Endothelial cell (in vitro differentiated cells): ENCODE measurements around the gene ADAM12. TPM values are rescaled to one million over a fixed set of nuclear protein-coding genes. Genes with fewer than 3 reads are reported as not detected.

ENCODE experiments used
- DNase-seq: peaks from one replicate; pipeline ENCODE4 v3.0.0; 2021; ENCODE audit warnings: low spot score
- H3K27ac Mint-ChIP-seq: one replicate; pipeline ENCODE4 v1.8.0; 2021; ENCODE audit warnings: mixed read lengths, inconsistent platforms; ENCODE audit not compliant: unreplicated experiment
- H3K27me3 Mint-ChIP-seq: one replicate; pipeline ENCODE4 v1.8.0; 2021; ENCODE audit warnings: mild to moderate bottlenecking, moderate library complexity, mixed read lengths, inconsistent platforms; ENCODE audit not compliant: unreplicated experiment
- H3K36me3 Mint-ChIP-seq: one replicate; pipeline ENCODE4 v1.8.0; 2021; ENCODE audit warnings: mild to moderate bottlenecking, low read depth, mixed read lengths, inconsistent platforms; ENCODE audit not compliant: unreplicated experiment
- H3K4me1 Mint-ChIP-seq: one replicate; pipeline ENCODE4 v1.8.0; 2021; ENCODE audit warnings: mild to moderate bottlenecking, mixed read lengths, inconsistent platforms; ENCODE audit not compliant: unreplicated experiment
- H3K4me3 Mint-ChIP-seq: one replicate; pipeline ENCODE4 v1.8.0; 2021; ENCODE audit warnings: mild to moderate bottlenecking, mixed read lengths, inconsistent platforms; ENCODE audit not compliant: unreplicated experiment
- H3K9me3 Mint-ChIP-seq: one replicate; pipeline ENCODE4 v1.8.0; 2021; ENCODE audit warnings: mixed read lengths, inconsistent platforms; ENCODE audit not compliant: unreplicated experiment
- total RNA-seq: library from RNA; stranded (reverse); fragmentation: NEBNext Ultra II Directional; extraction: Animal tissue kit (Norgen Biotek cat#: 25700); gene quantifications from one replicate; pipeline ENCODE4 v1.2.1, GENCODE V29; 2021; ENCODE audit not compliant: unreplicated experiment
- TF ChIP-seq, protein P1 (sequence below): fragments of 200-600 bp; sonication (generic); IDR thresholded peaks from one replicate; pipeline ENCODE4 v1.5.0; 2021; ENCODE audit warnings: antibody characterized with exemption; ENCODE audit not compliant: unreplicated experiment

ADAM12 gene
- total RNA-seq, 1 donor from 2014 or later = 9.0 TPM

GRCh38 chr10:126117196-126117595 lies 271.1 kb downstream of the ADAM12 start:
- no peaks in the 10 kb centered on the region for H3K9me3 Mint-ChIP-seq
- H3K4me1 Mint-ChIP-seq = peaks cover 12% of the 10 kb centered on the region
- TF ChIP-seq, protein P1, sequence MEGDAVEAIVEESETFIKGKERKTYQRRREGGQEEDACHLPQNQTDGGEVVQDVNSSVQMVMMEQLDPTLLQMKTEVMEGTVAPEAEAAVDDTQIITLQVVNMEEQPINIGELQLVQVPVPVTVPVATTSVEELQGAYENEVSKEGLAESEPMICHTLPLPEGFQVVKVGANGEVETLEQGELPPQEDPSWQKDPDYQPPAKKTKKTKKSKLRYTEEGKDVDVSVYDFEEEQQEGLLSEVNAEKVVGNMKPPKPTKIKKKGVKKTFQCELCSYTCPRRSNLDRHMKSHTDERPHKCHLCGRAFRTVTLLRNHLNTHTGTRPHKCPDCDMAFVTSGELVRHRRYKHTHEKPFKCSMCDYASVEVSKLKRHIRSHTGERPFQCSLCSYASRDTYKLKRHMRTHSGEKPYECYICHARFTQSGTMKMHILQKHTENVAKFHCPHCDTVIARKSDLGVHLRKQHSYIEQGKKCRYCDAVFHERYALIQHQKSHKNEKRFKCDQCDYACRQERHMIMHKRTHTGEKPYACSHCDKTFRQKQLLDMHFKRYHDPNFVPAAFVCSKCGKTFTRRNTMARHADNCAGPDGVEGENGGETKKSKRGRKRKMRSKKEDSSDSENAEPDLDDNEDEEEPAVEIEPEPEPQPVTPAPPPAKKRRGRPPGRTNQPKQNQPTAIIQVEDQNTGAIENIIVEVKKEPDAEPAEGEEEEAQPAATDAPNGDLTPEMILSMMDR = no peak
- no peaks in the 10 kb centered on the region for H3K27me3 Mint-ChIP-seq
- no peak for DNase-seq
- no peaks in the 10 kb centered on the region for H3K36me3 Mint-ChIP-seq
- no peak overlapping the region for H3K4me3 Mint-ChIP-seq
- no peak overlapping the region for H3K27ac Mint-ChIP-seq

DNA sequence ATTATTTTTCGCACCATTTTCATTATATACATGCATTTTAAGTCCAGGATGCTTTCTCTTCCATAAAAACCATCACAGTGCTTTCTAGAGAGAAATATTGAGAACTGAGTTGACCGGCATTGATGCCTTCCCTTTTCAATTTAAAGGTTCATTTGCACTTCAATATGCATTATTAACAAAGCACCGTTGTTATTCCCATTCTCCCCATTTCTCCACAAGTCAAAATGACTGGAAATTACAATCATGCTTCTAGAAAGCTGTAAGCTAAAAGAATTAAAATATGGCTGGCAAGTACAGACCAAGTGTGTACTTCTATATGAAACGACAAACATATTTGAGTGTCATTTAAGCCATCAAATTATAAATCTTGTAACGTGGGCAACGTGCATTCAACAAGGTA lies 272.4 kb downstream of the ADAM12 start:
- Mint-ChIP-seq H3K27me3 (no peaks in the 10 kb centered on the region), H3K9me3 (no peaks in the 10 kb centered on the region), H3K4me1 (peaks cover 12% of the 10 kb centered on the region), H3K4me3 (no peak overlapping the region), H3K27ac (no peak overlapping the region), H3K36me3 (peaks cover 3% of the 10 kb centered on the region)
- DNase-seq = no peak
- TF ChIP-seq, protein P1 = no peak

- H3K27ac Mint-ChIP-seq = no peak overlapping the region
- H3K36me3 Mint-ChIP-seq = peaks cover 3% of the 10 kb centered on the region
- H3K4me3 Mint-ChIP-seq = no peak overlapping the region
- H3K9me3 Mint-ChIP-seq = no peaks in the 10 kb centered on the region
- peaks cover 1% of the 10 kb centered on the region for H3K27me3 Mint-ChIP-seq
- peaks cover 14% of the 10 kb centered on the region for H3K4me1 Mint-ChIP-seq
- TF ChIP-seq, protein P1 = no peak
- no peak for DNase-seq
These were observed 273.3 kb downstream of the ADAM12 start for GRCh38 chr10:126114884-126115555.

DNA sequence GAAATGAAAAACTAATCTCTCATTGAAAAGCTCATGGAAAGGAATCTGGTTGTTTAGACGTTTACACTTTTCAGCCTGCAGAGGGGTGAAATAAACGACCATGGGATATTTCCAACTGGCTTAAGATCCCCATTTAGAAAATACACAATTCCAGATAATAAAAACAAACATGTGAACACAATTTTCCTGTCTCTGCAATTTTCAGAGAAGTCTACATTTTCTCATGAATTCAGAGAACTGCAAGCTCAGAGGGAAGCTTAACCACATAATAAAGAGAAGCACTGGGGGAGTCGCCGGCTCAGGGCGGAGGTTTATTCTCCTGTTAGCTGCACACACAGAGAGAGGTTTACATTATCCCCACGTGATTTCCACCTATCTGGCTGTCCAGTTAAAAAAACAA lies 276.8 kb downstream of the ADAM12 start:
- Mint-ChIP-seq H3K36me3 (peaks cover 6% of the 10 kb centered on the region), H3K4me3 (no peak overlapping the region), H3K27ac (no peak overlapping the region), H3K4me1 (peaks cover 12% of the 10 kb centered on the region), H3K9me3 (no peaks in the 10 kb centered on the region), H3K27me3 (peaks cover 3% of the 10 kb centered on the region)
- DNase-seq = no peak
- TF ChIP-seq, protein P1 = no peak

DNA sequence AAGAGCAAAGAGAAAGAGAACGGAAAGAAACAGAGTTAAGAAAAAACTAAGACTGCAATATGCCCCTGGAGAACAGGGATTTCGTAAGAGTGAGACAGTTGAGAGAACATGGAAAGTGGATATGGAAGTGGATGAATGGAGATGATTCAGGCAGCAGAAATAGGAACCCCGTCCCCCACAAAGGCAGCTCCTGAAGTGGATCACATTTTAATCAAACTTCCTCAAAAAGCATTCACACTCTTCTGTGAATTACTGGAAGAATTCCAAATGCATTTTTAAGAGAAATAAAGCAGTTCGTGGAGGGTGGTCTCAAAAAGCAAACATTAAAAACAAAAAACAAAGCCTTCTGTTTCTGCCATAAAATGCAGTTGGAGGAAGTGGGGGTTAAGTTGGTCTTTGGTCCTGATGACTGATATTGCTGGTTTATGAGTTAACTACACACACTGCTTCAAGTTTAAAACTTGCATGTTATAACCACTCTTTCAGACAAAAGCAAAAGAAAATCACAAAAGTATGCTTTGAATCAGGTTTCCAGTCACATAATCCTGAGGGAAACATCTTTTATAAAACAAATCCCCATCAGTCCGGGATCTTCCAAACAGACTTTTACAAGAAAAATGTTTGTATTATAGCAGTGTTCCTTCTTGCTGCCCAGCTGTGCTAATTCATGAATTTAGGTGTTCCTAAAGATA lies 277.6 kb downstream of the ADAM12 start:
- H3K36me3 Mint-ChIP-seq = peaks cover 6% of the 10 kb centered on the region
- H3K27ac Mint-ChIP-seq = no peak overlapping the region
- H3K4me3 Mint-ChIP-seq = no peak overlapping the region
- DNase-seq = no peak
- TF ChIP-seq, protein P1 = no peak
- peaks cover 12% of the 10 kb centered on the region for H3K4me1 Mint-ChIP-seq
- H3K27me3 Mint-ChIP-seq = peaks cover 3% of the 10 kb centered on the region
- no peaks in the 10 kb centered on the region for H3K9me3 Mint-ChIP-seq
